HTERT RPE-1 (cell line): ENCODE measurements around the gene CLMN.
"Not testable (repeated sequence)": the region's sequence is repeated elsewhere in the genome, so short reads cannot be mapped to it uniquely, and the experiment has no call there.

Source experiments
- in situ Hi-C: fragments of 300-500 bp; cut with MboI; formaldehyde crosslinking; loops from 4 replicates; pipeline ENCODE4 v1.14.3; 2020; ENCODE audit warnings: low sequenced_read_pairs

Gene CLMN

DNA sequence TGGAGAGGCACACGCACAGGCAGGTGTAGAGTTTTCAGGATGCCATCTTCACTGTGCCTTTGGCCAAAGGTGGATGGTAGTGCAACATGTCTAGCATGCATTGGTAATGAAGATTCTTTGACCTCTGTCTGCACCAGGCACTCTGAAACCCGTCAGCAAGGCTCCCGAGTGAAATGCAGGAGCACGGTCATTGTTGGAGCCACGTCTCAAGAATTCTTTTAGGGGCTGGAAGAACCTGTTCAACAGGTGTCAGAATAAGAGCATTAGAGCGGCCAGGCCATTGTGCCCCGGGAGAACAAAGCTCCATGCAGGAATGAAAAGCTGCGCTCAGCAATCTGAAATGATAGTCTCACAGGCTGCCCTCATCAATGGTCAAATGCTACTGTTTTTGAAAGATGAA is 122.2 kb downstream of the CLMN start:
- in situ Hi-C loops: no loop called here

- in situ Hi-C loops: no loop called here
These were observed 122.7 kb downstream of the CLMN start for GRCh38 chr14:95196826-95197545.

GRCh38 chr14:95196268-95196667 is 123.4 kb downstream of the CLMN start:
- in situ Hi-C loops: no loop called here

DNA sequence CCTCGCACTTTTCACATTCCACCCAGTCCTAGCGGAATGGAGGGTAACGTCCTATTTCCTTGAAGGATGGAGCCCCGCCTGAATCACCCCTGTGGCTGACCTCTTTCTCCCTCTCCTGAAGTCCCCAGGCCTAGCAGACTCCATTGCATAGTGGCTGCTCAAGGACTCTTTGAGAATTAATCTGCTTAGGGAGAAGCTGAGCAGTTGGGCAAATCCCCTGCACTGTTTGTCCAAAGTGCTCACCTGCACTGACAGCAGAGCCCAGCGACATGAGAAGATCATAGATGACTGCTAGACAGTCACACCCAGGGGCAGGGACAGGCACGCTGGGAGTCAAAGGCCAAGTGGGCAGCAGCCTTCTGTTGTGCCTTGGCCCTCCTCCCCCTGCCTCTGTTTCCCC is 124.7 kb downstream of the CLMN start:
- in situ Hi-C loops: no loop called here

- in situ Hi-C loops: no loop called here
These were observed 126.6 kb downstream of the CLMN start for GRCh38 chr14:95193081-95193480.

DNA sequence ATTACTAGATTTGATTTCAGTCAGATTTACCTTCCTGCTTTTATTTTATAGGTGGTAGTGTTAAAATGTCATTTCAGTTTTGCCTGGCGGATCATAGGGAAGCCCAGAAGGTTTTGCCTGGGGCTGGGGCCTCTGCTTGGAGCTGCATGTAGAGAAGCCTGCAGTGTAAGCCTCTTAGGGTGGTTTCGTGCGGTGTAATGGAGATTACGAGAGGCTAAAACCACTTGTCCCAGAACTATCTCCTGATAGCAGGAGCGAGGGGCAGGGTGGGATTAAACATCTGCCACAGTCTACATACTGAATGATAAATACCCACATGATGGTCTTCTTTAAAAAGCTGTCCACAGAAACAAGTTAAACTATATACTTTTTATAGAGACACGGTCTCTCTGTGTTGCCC is 127.4 kb downstream of the CLMN start:
- in situ Hi-C loops: no loop called here

- in situ Hi-C loops: no loop called here
These were observed 128.1 kb downstream of the CLMN start for GRCh38 chr14:95191445-95192199.

DNA sequence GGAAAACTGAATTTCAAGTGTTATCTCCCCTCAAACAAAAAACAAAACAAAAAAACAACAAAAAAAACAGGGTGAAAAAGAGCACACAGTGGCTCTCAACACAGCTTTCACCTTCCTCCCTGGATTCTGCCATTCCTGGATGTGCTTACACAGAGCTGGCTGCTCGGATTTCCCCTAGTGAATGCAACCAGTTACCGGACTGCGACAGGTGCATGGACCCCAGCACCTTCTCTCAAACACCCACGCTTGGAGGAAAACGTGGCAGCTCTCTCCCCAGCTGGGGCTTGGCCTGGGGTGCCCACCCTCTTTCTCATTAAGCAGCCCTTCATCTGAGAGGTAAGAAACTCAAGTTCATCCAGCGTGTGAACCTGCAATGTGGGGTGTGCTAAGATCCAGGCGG is 128.9 kb downstream of the CLMN start:
- in situ Hi-C loops: no loop called here

DNA sequence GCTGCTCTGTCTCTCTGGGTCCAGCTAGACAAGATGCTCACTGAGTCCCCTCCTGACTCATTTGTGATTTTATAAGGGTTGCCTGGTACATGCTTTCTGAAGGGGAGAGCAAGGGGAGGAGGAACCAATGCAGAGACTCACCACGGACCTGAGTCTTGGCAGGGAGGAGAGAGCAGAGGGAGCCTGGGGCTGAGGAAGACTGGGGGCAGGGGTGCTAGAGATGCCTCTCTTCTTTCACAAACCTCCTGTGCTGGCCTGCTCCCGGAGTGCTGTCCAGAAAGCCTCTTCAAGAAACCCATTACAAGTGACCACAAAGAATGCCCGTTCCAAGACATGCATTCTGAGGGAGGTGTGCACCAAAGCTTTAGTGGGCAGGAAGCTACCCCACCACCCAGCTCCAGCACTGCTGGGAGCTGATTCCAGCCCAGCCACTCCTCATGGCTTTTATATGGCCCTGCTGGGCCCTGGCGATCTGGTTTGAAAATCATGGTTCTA is 129.3 kb downstream of the CLMN start:
- in situ Hi-C loops: no loop called here

GRCh38 chr14:95189367-95190132 is 130.2 kb downstream of the CLMN start:
- in situ Hi-C loops: no loop called here

DNA sequence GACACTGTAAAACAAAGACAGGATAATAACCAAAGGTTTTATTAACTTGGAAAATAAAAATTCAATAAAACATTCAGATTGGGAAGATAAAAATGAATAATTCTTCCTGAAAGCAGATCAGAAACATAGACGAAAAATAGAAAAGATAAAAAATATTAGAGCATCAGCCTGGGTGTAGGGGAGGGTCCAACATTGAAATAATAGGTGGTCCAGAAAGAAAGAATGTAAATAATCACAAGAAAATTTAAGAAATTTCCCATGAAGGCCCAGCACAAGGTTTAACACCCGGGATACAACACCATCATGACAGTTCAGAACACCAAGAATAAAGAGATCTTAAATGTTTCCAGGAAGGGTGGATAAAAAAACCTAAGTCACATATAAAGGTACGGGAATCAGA is 131.3 kb downstream of the CLMN start:
- in situ Hi-C loops: no loop called here

- in situ Hi-C loops: no loop called here
These were observed 133.8 kb downstream of the CLMN start for GRCh38 chr14:95185767-95186392.

DNA sequence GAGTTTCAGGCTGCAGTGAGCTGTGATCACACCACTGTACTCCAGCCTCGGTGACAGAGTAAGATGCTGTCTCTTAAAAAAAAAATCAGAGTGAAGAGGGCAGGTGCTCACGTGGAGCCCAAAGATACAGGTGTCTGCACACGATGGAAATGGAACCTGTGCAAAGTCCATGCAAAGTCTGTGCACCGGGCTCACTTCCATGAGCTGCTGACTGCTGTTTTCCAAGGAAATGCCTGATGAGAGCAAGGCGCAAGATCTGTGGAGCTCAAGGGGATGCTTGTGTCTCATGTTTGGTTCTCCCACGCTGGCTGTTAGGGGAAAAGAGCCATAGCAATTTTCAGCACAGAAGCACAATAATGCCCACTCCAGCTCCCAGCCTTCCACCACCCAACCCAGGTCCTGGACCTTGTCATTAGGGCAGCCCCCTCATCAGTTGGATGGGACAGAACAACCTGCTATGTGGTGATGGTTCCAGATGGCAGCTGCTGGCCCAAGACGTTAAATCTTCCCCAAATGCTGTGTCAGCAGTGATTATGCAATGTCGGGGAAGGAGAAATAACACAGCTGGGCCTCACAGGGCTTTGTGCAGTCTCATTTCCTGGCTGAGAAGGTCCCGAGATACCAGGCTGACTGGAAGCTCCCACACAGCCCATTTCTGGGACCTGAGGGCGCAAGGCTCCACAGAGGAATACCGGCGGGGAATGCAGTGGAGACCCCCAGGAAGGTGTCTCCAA is 134.5 kb downstream of the CLMN start:
- in situ Hi-C loops: no loop called here

- in situ Hi-C loops: no loop called here
These were observed 135.3 kb downstream of the CLMN start for GRCh38 chr14:95184413-95184790.

DNA sequence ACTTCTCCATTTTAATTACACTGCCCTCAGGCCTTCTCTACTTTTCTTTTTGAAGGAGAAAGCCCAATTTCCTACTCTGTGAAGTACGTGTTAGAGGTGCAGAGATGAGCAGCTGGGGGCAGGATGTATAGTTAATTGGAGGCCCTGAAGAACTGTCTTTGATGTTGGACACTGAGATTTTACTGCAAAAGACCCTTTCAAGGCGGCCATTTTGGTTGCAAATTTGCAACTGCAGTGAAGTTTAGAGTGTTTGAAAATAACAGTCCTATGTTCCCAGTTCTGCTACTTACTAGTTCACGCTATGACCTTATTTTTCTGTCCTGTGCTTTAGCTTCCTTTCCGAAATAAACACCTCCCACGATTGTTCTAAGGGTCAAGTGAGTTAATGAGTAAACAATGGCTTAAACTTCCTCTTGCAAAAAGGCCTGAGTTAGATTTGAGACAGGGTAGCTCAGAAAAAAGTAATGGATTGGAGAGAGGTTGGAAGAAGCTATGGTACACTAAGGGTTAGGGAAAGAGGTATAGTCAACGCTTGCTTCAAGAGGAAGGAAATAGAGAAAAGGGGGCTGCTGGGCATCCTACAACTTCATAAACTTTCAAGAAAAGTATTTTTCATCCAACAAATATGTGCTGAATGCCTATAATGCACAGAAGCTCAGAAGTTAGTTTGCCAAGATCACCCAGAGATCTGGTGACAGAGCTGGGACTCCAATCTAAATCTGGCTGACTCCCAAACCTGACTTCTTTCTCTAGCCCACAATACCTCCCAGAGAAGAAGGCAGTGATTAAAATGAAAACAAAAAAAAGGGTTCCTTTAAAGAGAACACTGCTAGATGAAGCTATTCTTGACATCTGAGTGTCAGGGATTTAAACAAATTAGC is 135.9 kb downstream of the CLMN start:
- in situ Hi-C loops: no loop called here

GRCh38 chr14:95183082-95183481 is 136.6 kb downstream of the CLMN start:
- in situ Hi-C loops: no loop called here

GRCh38 chr14:95182379-95182778 is 137.3 kb downstream of the CLMN start:
- in situ Hi-C loops: no loop called here

DNA sequence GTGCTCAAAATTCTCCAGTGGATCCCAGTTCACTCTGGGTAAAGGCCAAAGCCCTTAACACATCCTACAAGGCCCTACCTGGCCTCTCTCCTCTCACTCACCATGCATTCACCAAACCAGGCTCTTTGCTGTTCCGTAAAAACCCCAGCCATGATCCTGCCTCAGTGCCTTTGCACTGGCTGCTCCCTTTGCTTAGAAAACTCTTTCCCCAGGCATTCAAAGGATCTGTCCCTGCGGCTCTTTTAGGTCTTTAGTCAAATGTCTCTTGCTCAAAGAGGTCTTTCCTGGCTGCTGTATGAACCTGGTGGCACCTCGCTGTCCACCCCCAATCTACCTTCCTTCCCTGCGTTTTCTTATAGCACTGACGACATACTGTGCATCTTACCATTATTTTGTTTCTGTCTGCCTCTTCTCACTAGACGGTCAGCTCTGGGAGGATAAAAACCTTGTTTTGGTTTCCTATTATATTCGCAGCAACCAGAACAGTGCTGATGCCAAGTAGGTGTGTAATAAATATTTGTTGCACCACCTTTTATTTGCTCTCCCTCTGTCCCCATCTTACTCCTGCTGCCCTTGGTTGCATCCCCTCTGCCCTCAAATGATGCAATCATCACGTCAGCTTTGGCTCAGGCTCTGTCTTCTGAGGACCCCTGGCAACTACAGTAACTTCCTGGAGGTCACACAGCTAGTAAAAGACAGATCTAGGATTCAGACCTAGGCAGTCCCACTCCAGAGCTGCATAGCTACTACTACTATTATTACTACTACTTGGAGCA is 138.6 kb downstream of the CLMN start:
- in situ Hi-C loops: no loop called here

GRCh38 chr14:95175670-95176069 is 144.0 kb downstream of the CLMN start:
- in situ Hi-C loops: not testable (repeated sequence)
